ENCODE data around the gene AGTR1. TPM values are rescaled to one million over a fixed set of nuclear protein-coding genes. Genes with fewer than 3 reads are reported as not detected.
A peak's percentile ranks its signal among the peaks of the same experiment; 100 is the strongest.

AGTR1 gene
- total and polyA plus RNA-seq, 10 of the 15 experiments (the other 5 are each of a cell fraction or from before 2014, with no cell fraction given), result not detected

- no peak for FAIRE-seq
- H3K27me3 ChIP-seq (replicated peaks in 1 of 2; ENCODE audit: control insufficient read depth in 2 of 2, insufficient read depth in 2 of 2, low read length in 1 of 2), result no peaks in the 10 kb centered on the region
- in situ Hi-C loops (cut with MboI), result no loop called here
- H3K4me2 ChIP-seq (ENCODE audit: control insufficient read depth, insufficient read depth), result no peak overlapping the region
- 37% methylated on average over 5 of the region's 5 CpGs for WGBS (ENCODE audit: insufficient coverage, insufficient replicate concordance, low lambda C conversion rate, missing lambda C conversion rate)
- no peaks in the 10 kb centered on the region for H4K20me1 ChIP-seq (ENCODE audit: control insufficient read depth, insufficient read depth)
- DNase-seq (ENCODE audit: low read depth, low spot score), result no peak
- no TSS peak for BruUV-seq (replicated peaks)
- H3K4me1 ChIP-seq (ENCODE audit: control insufficient read depth, insufficient read depth, low read length), result no peaks in the 10 kb centered on the region
- H2AFZ ChIP-seq (ENCODE audit: control insufficient read depth, low read depth, low read length), result no peak overlapping the region
- no peak overlapping the region for H3K9ac ChIP-seq (ENCODE audit: control insufficient read depth, insufficient read depth, low read length)
- CTCF ChIA-PET, result interaction anchor here (0.6 kb wide), 1 partner anchor 297 kb away, joined by 4 read pairs; no protein-coding TSS in a partner anchor
- no peak overlapping the region for H3K4me3 ChIP-seq
- no peak overlapping the region for H3K27ac ChIP-seq (ENCODE audit: control insufficient read depth, insufficient read depth)
- intact Hi-C loops (cut with micrococcal nuclease; ENCODE audit: unreplicated experiment), result no loop called here
- H3K9me3 ChIP-seq (replicated peaks; ENCODE audit: control insufficient read depth, insufficient read depth, low read length), result no peaks in the 10 kb centered on the region
- SMC1A ChIA-PET (ENCODE audit: uncharacterized antibody, unreplicated experiment), result no interaction called here
- no peak for ATAC-seq
- RAD21 ChIA-PET (ENCODE audit: unreplicated experiment), result no interaction called here
- H3K36me3 ChIP-seq (ENCODE audit: control insufficient read depth in 2 of 2, insufficient read depth in 2 of 2, low read length in 1 of 2), result no peaks in the 10 kb centered on the region
- no peaks in the 10 kb centered on the region for H3K79me2 ChIP-seq (ENCODE audit: control insufficient read depth, insufficient read depth, low read length)
- POLR2A ChIA-PET, result no interaction called here
- no peak for TF ChIP-seq ZBED1 (IDR thresholded peaks at IDR 0.05; ENCODE audit: borderline replicate concordance)
Measured at GRCh38 chr3:148707601-148708380, 10.1 kb downstream of the AGTR1 start.

GRCh38 chr3:148708409-148708808, 10.7 kb downstream of the AGTR1 start:
- ATAC-seq, result 0 out of 3 replicates have a peak, but pooled peaks have one; percentile 20
- H4K20me1 ChIP-seq (ENCODE audit: control insufficient read depth, insufficient read depth), result no peaks in the 10 kb centered on the region
- SMC1A ChIA-PET (ENCODE audit: uncharacterized antibody, unreplicated experiment), result no interaction called here
- H3K27ac ChIP-seq (ENCODE audit: control insufficient read depth, insufficient read depth), result no peak overlapping the region
- intact Hi-C loops (cut with micrococcal nuclease; ENCODE audit: unreplicated experiment), result no loop called here
- no peaks in the 10 kb centered on the region for H3K27me3 ChIP-seq (replicated peaks in 1 of 2; ENCODE audit: control insufficient read depth in 2 of 2, insufficient read depth in 2 of 2, low read length in 1 of 2)
- H3K4me2 ChIP-seq (ENCODE audit: control insufficient read depth, insufficient read depth), result no peak overlapping the region
- BruUV-seq (replicated peaks), result no TSS peak
- H2AFZ ChIP-seq (ENCODE audit: control insufficient read depth, low read depth, low read length), result no peak overlapping the region
- H3K36me3 ChIP-seq (ENCODE audit: control insufficient read depth in 2 of 2, insufficient read depth in 2 of 2, low read length in 1 of 2), result no peaks in the 10 kb centered on the region
- CTCF ChIA-PET, result no interaction called here
- no peak for FAIRE-seq
- POLR2A ChIA-PET, result no interaction called here
- DNase-seq (ENCODE audit: low read depth, low spot score), result no peak
- no peaks in the 10 kb centered on the region for H3K4me1 ChIP-seq (ENCODE audit: control insufficient read depth, insufficient read depth, low read length)
- no peak overlapping the region for H3K9ac ChIP-seq (ENCODE audit: control insufficient read depth, insufficient read depth, low read length)
- in situ Hi-C loops (cut with MboI), result no loop called here
- no peak for TF ChIP-seq CBFB (IDR thresholded peaks at IDR 0.05; ENCODE audit: low read depth)
- TF ChIP-seq ATF3 (IDR thresholded peaks at IDR 0.05; ENCODE audit: borderline replicate concordance, extremely low read depth, low read depth, low read length), result no peak
- TF ChIP-seq ATF2 (IDR thresholded peaks at IDR 0.05; ENCODE audit: low read length), result no peak
- TF ChIP-seq HDAC2 (IDR thresholded peaks at IDR 0.05), result no peak
- TF ChIP-seq CHD1 (IDR thresholded peaks at IDR 0.05; ENCODE audit: low read depth, low read length), result no peak
- TF ChIP-seq FOXM1 (IDR thresholded peaks at IDR 0.05; ENCODE audit: low read depth, low read length), result no peak
- TF ChIP-seq RAD51 (IDR thresholded peaks at IDR 0.05), result no peak
- TF ChIP-seq NKRF (conservative IDR thresholded peaks at IDR 0.05), result no peak
- TF ChIP-seq CBX5 (IDR thresholded peaks at IDR 0.05; ENCODE audit: low read depth), result no peak
- TF ChIP-seq CREM (IDR thresholded peaks at IDR 0.05; ENCODE audit: low read depth), result no peak
- no peak for TF ChIP-seq GABPA (IDR thresholded peaks at IDR 0.05; ENCODE audit: low read depth)
- no peak for TF ChIP-seq SPI1 (IDR thresholded peaks at IDR 0.05; ENCODE audit: borderline replicate concordance, insufficient read depth, low read depth, low read length)
- TF ChIP-seq ZNF207 (IDR thresholded peaks at IDR 0.05; ENCODE audit: borderline replicate concordance), result no peak
- H3K79me2 ChIP-seq (ENCODE audit: control insufficient read depth, insufficient read depth, low read length), result no peaks in the 10 kb centered on the region
- RAD21 ChIA-PET (ENCODE audit: unreplicated experiment), result no interaction called here
- no peak overlapping the region for H3K4me3 ChIP-seq
- no peaks in the 10 kb centered on the region for H3K9me3 ChIP-seq (replicated peaks; ENCODE audit: control insufficient read depth, insufficient read depth, low read length)
- 16% methylated on average over 5 of the region's 5 CpGs for WGBS (ENCODE audit: insufficient coverage, insufficient replicate concordance, low lambda C conversion rate, missing lambda C conversion rate)
